ENCODE measurements around the gene CDC42EP4. TPM values are rescaled to one million over a fixed set of nuclear protein-coding genes. Genes with fewer than 3 reads are reported as not detected.
A peak's percentile ranks its signal among the peaks of the same experiment; 100 is the strongest.

The CDC42EP4 gene
- total and polyA plus RNA-seq, 10 donors, result 7.9 to 69.6 (median 43.3) TPM

DNA sequence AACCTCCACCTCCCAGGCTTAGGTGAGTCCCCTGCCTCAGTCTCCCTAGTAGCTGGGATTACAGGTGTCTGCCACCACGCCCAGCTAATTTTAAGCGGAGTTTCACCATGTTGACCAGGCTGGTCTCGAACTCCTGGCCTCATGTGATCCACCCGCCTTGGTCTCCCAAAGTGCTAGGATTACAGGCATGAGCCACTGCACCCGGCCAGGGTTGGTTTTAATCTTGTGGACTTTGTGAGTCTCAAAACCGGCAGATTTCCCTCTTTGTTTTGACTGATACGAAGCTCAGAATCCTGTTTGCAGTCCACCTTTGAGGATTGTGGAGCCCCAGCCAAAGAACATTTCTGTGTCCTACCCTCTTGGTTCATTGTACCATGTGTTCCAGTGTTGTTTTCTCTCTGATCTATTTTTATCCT is 33.7 kb downstream of the CDC42EP4 start:
- intact Hi-C loops (cut with DNase I; ENCODE audit: low total_unique reads), result no loop called here
- Histone ChIP-seq H3K9me3 (no peaks in the 10 kb centered on the region), H3K4me3 (no peak overlapping the region), H3K4me1 (peaks cover 0 to 22% (median 11%) of the 10 kb centered on the region in 6 donors), H3K36me3 (no peaks in the 10 kb centered on the region), H3K27me3 (replicated peaks in 1 of 7) (peaks cover 0 to 4% (median 0%) of the 10 kb centered on the region in 7 donors), H3K27ac (peak overlapping the region in 4 of 8 donors; percentile 37 to 46 (median 38))
- WGBS, 5 donors, result 66 to 85% (median 70%) methylated on average over 7 of the region's 7 CpGs
- TF ChIP-seq CTCF (IDR thresholded peaks at IDR 0.05 in 8 of 11, conservative IDR thresholded peaks at IDR 0.05 in 3 of 11) (no peak), POLR2A (IDR thresholded peaks at IDR 0.05) (no peak), POLR2AphosphoS5 (IDR thresholded peaks at IDR 0.05) (no peak)
- no peak for DNase-seq

- 88 to 98% (median 95%) methylated on average over 4 of the region's 4 CpGs for WGBS, 5 donors
- intact Hi-C loops (cut with DNase I; ENCODE audit: low total_unique reads), result no loop called here
- H3K27ac ChIP-seq, result no peak overlapping the region
Measured at GRCh38 chr17:73274490-73274889, 37.3 kb downstream of the CDC42EP4 start.

DNA sequence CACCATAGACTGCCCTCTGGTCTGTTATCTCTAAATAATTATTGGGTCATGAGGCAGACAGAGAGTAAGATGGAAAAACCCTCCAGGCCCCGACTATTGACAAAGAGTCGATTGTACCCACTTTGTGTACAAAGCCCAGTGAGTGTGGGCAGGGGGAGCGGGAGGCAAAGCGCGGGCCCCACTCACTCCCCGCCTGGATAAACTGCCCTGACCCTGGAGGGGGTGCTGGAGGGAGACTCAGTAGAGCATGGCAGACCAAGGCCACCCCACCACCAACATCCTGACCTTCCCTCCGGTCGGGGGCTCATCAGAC is 38.9 kb downstream of the CDC42EP4 start:
- Histone ChIP-seq H3K9me3 (peaks cover 0 to 5% (median 0%) of the 10 kb centered on the region in 8 donors), H3K4me3 (no peak overlapping the region), H3K27me3 (replicated peaks in 1 of 7) (no peaks in the 10 kb centered on the region), H3K36me3 (no peaks in the 10 kb centered on the region), H3K27ac (no peak overlapping the region), H3K4me1 (no peaks in the 10 kb centered on the region)
- intact Hi-C loops (cut with DNase I; ENCODE audit: low total_unique reads), result no loop called here
- no peak for TF ChIP-seq POLR2AphosphoS5 (IDR thresholded peaks at IDR 0.05)
- TF ChIP-seq CTCF (IDR thresholded peaks at IDR 0.05 in 8 of 11, conservative IDR thresholded peaks at IDR 0.05 in 3 of 11), result no peak
- TF ChIP-seq POLR2A (IDR thresholded peaks at IDR 0.05), result no peak
- 80 to 89% (median 87%) methylated on average over 8 of the region's 8 CpGs for WGBS, 5 donors
- no peak for DNase-seq

More at GRCh38 chr17:73274490-73274889, 37.3 kb downstream of the CDC42EP4 start:
- Histone ChIP-seq H3K4me3 (no peak overlapping the region), H3K27me3 (replicated peaks in 1 of 7) (peaks cover 0 to under 1% (median 0%) of the 10 kb centered on the region in 7 donors), H3K36me3 (no peaks in the 10 kb centered on the region), H3K4me1 (peaks cover 0 to 16% (median 11%) of the 10 kb centered on the region in 6 donors), H3K9me3 (peaks cover 0 to 5% (median 0%) of the 10 kb centered on the region in 8 donors)
- no peak for DNase-seq
- TF ChIP-seq CTCF (IDR thresholded peaks at IDR 0.05 in 8 of 11, conservative IDR thresholded peaks at IDR 0.05 in 3 of 11) (no peak), POLR2A (IDR thresholded peaks at IDR 0.05) (no peak), POLR2AphosphoS5 (IDR thresholded peaks at IDR 0.05) (no peak)

DNA sequence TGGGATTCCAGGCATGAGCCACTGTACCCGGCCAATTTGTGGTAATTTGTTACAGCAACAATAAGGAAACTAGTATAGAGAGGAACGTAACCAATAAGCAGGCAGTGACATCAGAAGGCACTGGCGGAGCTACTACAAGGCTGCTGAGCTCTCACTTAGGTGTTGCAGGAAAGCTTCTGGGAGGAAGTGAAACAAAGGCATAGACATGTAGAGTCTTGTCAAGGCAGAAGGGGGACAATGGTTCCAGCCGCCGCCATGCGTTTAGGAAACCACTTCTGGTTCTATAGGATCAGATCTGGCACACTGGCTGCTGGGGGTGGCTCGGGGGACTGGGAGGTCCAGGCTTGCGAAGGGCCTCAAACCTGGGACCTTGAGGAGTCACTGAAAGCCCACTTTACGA is 40.7 kb downstream of the CDC42EP4 start:
- 78 to 82% (median 80%) methylated on average over 9 of the region's 9 CpGs for WGBS, 5 donors

More for the DNA sequence above, 40.7 kb downstream of the CDC42EP4 start:
- no peak overlapping the region for H3K4me3 ChIP-seq
- DNase-seq, result no peak
- H3K4me1 ChIP-seq, result no peaks in the 10 kb centered on the region
- intact Hi-C loops (cut with DNase I; ENCODE audit: low total_unique reads), result no loop called here
- no peaks in the 10 kb centered on the region for H3K36me3 ChIP-seq
- H3K9me3 ChIP-seq, result peaks cover 0 to 5% (median 0%) of the 10 kb centered on the region in 8 donors
- TF ChIP-seq POLR2A (IDR thresholded peaks at IDR 0.05), result no peak
- no peak for TF ChIP-seq CTCF (IDR thresholded peaks at IDR 0.05 in 8 of 11, conservative IDR thresholded peaks at IDR 0.05 in 3 of 11)
- TF ChIP-seq POLR2AphosphoS5 (IDR thresholded peaks at IDR 0.05), result no peak
- no peak overlapping the region for H3K27ac ChIP-seq
- no peaks in the 10 kb centered on the region for H3K27me3 ChIP-seq (replicated peaks in 1 of 7)
